K562 (cell line): Measurements from ENCODE around the gene SPPL3.

Experiments used
- EP300 ChIP-seq: IDR thresholded peaks from 2 replicates; pipeline ENCODE4 v1.6.1; 2012; ENCODE audit warnings: low read length, improper control_type of control experiment
- FOS ChIP-seq: IDR thresholded peaks from 3 replicates; pipeline ENCODE4 v1.6.1; 2011; ENCODE audit not compliant: insufficient read length; ENCODE audit errors: extremely low read depth
- LEF1 ChIP-seq: fragments of 450-650 bp; IDR thresholded peaks from 2 replicates; pipeline ENCODE4 v1.6.1; 2016; ENCODE audit warnings: mild to moderate bottlenecking
- POLR2A ChIP-seq: fragments of 450-650 bp; conservative IDR thresholded peaks from 2 replicates; pipeline ENCODE4 v1.6.1; 2016
- SREBF1 ChIP-seq: fragments of 150-350 bp; IDR thresholded peaks from 2 replicates; pipeline ENCODE4 v1.6.1; 2014; ENCODE audit warnings: antibody characterized with exemption, low read depth, low read length, borderline replicate concordance
- TF ChIP-seq, protein P1 (sequence below): fragments of 450-650 bp; IDR thresholded peaks from 2 replicates; pipeline ENCODE4 v1.6.1; 2017; ENCODE audit warnings: antibody characterized with exemption
- TF ChIP-seq, protein P2 (sequence below): sonication (generic); formaldehyde crosslinking; IDR thresholded peaks from 2 replicates; pipeline ENCODE4 v1.9.0; 2022; ENCODE audit warnings: mild to moderate bottlenecking, missing genetic modification reagents
- TF ChIP-seq, protein P3 (sequence below): fragments of 250-450 bp; sonication (Bioruptor Pico); IDR thresholded peaks from 2 replicates; pipeline ENCODE4 v1.5.0; 2020; ENCODE audit warnings: mild to moderate bottlenecking

DNA sequence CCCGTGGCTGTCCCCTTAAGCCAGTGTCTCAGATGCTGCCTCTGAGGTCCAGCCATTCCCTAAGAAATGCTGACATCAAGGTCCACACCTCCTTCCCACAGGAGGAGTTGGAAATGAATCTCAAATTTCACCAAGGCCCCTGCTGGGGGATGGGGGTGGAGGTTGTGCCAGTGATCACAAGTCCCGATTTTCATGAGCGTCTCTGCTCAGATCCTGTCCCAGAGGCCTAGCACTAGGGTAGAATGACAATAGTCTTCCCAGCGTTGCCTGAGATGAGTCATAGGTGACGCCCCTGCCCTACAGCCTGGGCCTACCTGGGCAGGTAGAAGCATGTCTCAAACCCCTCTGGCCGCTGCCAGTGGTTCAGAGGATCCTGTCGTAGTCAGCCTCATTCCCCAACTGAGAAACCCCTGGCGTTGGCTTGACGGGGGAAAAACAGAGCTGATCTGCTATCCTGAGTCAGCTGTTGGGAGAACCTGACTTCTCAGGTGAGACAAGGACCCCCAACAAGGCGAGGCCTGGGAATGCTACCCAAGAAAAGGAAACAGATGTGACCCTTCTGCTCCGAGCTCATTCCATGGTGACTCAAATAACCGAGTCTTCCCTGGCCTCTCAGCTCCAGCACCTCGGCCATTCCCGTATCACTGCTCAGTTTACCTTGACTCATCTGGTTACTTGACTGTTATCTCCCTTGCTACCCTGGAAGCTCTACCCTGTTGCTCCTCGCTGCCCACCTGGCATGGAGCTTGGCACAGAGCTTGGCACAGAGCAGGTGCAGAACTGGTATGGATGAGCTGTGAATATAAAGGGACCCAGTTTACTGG, 21.8 kb upstream of the SPPL3 start:
- no peak for TF ChIP-seq LEF1
- no peak for TF ChIP-seq SREBF1
- TF ChIP-seq, protein P1, sequence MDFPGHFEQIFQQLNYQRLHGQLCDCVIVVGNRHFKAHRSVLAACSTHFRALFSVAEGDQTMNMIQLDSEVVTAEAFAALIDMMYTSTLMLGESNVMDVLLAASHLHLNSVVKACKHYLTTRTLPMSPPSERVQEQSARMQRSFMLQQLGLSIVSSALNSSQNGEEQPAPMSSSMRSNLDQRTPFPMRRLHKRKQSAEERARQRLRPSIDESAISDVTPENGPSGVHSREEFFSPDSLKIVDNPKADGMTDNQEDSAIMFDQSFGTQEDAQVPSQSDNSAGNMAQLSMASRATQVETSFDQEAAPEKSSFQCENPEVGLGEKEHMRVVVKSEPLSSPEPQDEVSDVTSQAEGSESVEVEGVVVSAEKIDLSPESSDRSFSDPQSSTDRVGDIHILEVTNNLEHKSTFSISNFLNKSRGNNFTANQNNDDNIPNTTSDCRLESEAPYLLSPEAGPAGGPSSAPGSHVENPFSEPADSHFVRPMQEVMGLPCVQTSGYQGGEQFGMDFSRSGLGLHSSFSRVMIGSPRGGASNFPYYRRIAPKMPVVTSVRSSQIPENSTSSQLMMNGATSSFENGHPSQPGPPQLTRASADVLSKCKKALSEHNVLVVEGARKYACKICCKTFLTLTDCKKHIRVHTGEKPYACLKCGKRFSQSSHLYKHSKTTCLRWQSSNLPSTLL, result no peak
- TF ChIP-seq, protein P2, sequence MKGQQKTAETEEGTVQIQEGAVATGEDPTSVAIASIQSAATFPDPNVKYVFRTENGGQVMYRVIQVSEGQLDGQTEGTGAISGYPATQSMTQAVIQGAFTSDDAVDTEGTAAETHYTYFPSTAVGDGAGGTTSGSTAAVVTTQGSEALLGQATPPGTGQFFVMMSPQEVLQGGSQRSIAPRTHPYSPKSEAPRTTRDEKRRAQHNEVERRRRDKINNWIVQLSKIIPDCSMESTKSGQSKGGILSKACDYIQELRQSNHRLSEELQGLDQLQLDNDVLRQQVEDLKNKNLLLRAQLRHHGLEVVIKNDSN (CRISPR knock-in tag), result no peak
- no peak for TF ChIP-seq EP300
- no peak for TF ChIP-seq POLR2A
- no peak for TF ChIP-seq FOS
- TF ChIP-seq, protein P3, sequence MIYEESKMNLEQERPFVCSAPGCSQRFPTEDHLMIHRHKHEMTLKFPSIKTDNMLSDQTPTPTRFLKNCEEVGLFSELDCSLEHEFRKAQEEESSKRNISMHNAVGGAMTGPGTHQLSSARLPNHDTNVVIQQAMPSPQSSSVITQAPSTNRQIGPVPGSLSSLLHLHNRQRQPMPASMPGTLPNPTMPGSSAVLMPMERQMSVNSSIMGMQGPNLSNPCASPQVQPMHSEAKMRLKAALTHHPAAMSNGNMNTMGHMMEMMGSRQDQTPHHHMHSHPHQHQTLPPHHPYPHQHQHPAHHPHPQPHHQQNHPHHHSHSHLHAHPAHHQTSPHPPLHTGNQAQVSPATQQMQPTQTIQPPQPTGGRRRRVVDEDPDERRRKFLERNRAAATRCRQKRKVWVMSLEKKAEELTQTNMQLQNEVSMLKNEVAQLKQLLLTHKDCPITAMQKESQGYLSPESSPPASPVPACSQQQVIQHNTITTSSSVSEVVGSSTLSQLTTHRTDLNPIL (CRISPR knock-in tag), result no peak
